Esophagus muscularis mucosa (tissue), 3 donors: Measurements from ENCODE around the gene AKAP9.

Experiments used
- POLR2AphosphoS5 ChIP-seq, 2 donors: sonication (generic); formaldehyde crosslinking; IDR thresholded peaks; one replicate each; pipeline ENCODE4 v1.6.1; 2017; ENCODE audit warnings: antibody characterized with exemption in 2 of 2
- TF ChIP-seq, protein P1 (sequence below), 3 experiments: fragments of 200-600 bp in 2 of 3; fragments of 450-650 bp in 1 of 3; sonication (generic) in 2 of 3; IDR thresholded peaks; one replicate each; pipeline ENCODE4 v1.5.1; 2017 to 2019; ENCODE audit warnings: antibody characterized with exemption in 3 of 3, mild to moderate bottlenecking in 2 of 3, moderate library complexity in 1 of 3

DNA sequence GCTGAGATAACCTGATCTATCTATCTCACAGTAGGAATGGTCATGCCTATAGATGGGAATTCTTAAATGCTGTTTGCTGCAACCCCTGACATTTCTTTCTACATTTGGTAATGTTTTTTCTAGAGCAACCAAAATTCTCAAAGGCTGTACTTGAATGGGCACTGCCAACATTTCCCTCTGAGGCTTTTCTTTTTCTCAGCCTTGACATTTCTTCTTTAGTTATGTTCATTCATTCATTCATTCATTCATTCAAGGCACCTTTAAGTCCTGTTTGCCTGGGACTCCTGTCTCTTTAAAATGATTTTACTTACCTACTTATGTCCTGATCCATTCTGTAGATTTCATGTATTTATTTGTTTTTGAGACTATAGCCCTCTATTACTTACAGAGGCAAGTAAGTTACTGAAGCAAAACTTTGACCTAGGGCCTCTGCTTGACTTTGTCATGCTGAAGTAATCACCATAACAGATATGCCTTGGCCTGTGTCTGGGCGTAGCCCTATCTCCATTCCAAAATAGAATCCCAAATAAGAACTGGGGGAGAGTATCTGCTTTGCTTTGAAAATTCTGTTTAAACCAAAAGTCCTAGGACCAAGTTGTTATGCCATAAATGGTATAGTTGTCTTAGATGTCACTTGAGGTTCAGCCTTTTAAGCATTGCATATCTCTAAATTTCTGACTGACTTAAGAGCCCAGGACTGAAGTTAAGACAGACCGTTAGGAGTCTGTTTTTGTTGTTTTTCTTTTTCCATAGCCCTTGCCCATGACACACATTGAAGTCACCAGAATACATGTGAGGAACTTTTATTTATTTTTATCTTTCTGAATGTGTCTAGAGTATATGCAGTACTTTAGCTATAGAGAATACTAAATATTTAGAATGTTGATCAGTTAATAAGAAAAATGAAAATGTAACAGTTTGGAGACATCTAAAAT lies 59.2 kb downstream of the AKAP9 start:
- TF ChIP-seq, protein P1, sequence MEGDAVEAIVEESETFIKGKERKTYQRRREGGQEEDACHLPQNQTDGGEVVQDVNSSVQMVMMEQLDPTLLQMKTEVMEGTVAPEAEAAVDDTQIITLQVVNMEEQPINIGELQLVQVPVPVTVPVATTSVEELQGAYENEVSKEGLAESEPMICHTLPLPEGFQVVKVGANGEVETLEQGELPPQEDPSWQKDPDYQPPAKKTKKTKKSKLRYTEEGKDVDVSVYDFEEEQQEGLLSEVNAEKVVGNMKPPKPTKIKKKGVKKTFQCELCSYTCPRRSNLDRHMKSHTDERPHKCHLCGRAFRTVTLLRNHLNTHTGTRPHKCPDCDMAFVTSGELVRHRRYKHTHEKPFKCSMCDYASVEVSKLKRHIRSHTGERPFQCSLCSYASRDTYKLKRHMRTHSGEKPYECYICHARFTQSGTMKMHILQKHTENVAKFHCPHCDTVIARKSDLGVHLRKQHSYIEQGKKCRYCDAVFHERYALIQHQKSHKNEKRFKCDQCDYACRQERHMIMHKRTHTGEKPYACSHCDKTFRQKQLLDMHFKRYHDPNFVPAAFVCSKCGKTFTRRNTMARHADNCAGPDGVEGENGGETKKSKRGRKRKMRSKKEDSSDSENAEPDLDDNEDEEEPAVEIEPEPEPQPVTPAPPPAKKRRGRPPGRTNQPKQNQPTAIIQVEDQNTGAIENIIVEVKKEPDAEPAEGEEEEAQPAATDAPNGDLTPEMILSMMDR (IDR thresholded peaks at IDR 0.05), result no peak
- TF ChIP-seq POLR2AphosphoS5 (IDR thresholded peaks at IDR 0.05), result no peak
